Activated naive CD4-positive, alpha-beta T cell treated with Interleukin-2 at 50 U/mL for 16 hours (primary cell): ENCODE measurements around the gene PNPLA5.

Source experiments
- DNase-seq: peaks from one replicate; pipeline ENCODE4 v3.0.0-alpha.2; 2020

PNPLA5 gene

DNA sequence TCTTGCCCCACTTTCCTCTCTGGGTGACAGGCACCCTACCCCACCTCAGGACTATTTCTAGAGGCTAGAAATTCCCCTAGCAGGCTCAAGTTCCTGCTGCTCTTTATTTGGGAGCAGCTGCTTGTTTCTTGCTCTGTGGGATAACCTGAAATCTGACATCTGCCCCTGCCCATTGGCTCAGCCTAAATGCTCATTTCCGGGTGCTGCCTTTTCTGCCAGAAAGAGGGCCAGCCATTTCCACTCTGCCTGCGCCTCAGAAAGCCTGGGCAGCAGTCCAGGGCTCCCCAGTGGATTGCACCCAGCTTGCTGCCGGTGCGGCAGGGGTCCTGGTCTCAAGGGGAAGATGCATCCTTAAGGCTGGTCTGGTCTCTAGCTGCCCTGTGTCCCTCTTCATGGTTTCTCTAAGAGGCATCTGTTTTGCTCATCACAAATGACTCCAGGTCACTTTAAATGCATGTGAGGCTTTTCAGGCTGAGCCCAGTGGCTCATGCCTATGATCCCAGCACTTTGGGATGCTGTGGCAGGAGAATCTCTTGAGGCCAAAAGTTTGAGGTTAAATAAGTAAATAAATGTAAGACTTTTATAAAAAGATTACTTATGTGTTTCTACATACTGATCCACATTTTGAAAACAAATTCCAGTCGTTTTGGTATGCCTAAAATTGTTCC lies 10.3 kb upstream of the PNPLA5 start:
- DNase-seq, result no peak

DNA sequence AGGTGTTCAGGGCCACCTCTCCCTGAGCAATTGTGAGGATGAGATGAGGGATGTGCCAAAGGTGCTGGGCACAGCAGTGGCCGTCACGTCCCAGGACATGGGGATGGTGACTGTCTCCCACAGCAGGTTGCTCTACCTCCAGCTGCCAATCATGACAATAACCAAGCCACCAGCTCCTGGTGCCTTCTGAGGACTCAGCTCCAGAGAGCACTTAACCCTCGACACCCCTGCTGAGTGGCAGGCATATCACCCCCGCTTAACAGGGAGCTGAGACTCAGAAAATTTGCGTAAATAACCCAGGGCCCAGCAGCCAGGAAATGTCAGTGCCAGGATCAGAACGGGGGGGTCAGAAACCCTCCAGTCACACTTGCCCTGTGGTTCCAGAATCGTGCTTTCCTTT lies 8.4 kb upstream of the PNPLA5 start:
- no peak for DNase-seq

- peak; percentile 12 for DNase-seq
Observed at GRCh38 chr22:43897751-43898261, 6.0 kb upstream of the PNPLA5 start.

DNA sequence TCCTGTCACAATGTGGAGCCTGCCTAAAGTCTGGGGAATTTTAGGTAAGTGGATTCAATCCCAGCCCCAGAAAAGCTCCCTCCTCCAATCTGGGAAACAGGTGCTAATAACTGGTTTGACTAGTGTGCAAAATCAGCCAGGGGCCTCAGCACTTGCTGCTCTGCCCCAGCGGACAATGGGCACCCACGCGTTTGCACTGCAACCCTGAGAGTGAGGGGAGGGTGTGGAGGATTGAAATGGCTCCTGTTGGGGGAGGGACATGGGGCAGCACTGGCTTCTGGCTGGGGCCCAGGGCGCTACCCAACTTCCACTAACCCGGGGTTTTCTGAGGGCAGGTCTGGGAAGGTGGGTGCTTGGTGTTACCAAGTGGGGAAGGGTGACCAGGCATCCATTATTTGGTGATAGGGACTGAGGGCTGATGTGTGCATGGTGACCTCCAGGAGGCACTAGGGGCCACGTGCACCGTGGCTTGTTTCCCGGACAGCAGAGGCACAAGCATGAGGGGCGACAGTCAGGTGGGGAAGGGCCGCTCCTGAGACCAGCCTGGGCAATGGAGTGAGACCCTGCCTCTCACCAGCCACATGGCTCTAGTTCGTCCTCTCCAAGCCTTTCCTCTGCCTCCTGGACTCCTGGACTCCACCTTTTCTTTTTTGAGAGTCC lies 4.3 kb upstream of the PNPLA5 start:
- no peak for DNase-seq

DNA sequence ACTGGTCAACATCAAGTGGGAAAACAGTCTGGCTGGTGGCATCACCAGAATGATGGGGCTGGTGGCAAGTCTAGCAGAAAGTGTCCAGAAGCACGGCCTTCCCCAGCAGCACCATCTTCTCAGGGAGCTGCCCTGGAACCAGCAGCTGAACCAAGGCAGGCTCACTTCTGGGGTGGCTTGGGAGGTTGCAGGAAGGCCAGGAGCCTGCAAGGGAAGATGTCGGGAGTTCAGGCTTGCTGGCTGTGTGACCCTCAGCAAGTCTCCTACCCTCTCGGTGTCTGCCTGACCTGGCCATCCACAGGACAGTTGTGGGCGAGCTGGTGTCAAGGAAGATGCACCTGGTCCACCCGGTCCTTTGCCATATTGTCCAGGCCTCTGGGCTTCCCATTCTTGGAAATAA lies 2.3 kb upstream of the PNPLA5 start:
- DNase-seq, result no peak

GRCh38 chr22:43893266-43893665 lies 1.5 kb upstream of the PNPLA5 start:
- no peak for DNase-seq

GRCh38 chr22:43892183-43892894 lies 526 bp upstream of the PNPLA5 start:
- DNase-seq, result no peak

DNA sequence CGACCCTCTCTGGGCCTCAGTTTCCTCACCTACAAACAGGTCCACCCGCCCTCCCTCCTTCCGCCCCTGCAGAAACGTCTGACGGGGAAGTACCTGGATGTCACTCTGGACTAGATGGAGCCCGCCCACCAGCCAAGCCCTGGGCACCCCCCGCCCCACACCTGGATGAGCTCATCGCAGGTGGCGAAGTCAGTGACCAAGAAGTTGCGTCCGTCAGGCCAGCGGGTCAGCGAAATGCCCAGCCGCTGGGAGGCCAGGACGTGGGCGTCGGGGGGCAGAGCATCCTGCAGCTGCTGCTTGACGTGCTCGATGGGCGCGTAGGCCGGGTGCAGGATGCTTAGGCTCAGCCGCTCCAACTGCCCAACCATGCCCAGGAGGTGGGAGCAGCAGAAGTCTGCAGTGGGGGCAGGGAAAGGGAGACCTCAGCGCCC lies 897 bp downstream of the PNPLA5 start:
- DNase-seq, result no peak

DNA sequence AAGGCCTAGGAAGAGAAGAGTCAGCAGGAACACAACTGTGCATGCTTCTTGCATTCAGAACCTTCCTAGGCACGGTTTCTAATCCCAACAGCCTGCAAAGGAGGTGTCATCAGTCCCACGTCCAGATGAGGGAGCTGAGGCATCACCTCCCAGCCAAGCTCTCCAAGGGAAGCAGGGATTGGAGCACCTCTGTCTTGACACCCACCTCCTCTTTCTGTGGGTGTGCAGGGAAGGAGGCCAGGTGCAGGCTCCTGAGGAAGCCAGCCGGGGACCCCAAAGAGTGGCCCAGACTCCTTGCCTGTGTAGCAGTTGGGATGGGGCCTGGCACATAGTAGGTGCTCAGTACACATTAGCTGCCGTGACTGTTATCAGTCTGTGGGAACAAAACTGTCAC lies 2.0 kb downstream of the PNPLA5 start:
- DNase-seq, result no peak

DNA sequence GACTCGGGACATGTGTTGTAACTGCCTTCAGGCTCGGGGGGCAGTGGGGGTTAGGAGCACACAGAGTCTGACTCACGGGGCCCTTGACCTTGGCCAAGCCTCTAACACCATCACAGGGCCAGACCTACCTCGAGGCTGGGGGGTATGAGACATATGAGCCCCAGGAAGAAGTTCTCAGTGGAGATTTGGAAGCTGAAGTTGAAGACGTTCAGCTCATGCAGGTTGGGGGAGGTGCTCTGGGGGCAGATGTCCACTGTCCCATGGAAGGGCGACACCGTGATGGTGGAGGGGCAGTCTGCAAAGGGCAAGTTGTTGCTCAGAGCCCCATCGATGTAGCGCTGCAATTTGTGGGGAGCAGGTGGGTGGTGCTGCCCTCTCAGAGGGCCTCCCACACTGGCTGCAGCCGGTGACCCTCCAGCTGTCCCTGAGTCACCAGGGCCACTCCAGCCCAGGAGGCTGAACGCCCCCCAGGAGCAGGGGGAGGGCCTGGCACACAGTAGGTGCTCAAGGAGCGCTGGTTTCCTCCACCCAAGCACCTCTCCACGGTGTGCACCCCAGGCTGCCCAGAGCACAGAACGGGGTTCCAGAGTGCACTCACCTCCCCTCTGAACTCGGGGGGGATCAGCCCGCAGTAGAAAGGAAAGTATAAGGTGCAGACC lies 2.5 kb downstream of the PNPLA5 start:
- DNase-seq, result no peak

DNA sequence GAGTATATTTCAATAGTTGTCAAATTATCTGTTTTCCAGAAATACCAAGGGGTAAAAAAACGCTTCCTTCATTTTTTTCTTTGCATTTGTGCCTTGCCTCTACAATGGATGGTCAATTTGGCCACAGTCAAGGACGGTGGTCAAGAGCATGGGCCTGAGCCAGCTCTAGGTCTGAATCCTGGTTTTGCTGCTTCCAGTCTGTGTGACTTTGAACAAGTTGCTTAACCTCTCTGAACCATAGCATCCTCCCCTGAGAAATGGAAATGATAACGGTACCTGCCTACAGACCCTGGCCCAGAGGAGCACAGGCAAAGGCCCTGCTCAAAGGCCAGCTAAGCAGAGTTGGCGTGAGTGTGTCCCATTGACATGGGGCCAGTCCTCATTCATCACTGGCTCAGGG lies 3.1 kb downstream of the PNPLA5 start:
- no peak for DNase-seq

GRCh38 chr22:43887391-43887790 lies 4.4 kb downstream of the PNPLA5 start:
- no peak for DNase-seq

- DNase-seq, result no peak
Observed at GRCh38 chr22:43886231-43886630, 5.6 kb downstream of the PNPLA5 start.

DNA sequence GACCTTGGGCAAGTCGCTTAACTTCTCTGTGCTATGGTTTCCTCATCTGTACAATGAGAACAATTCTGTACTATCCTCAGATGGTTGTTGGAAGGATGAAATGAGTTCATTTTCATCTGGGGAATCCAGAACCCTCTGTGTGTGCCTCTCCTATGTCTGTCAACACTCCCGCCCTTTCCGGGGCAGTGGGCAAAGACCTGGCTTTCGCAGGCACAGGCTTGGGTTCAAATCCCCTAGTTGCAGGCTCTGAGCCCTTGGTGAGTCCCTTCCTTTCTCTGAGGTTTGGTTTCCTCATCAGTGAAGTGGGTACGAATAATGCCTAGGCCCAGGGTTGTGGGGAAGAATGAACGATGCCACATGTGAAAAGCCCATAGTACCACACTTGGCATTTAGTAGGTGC lies 6.0 kb downstream of the PNPLA5 start:
- DNase-seq, result no peak

GRCh38 chr22:43885319-43885671 lies 6.5 kb downstream of the PNPLA5 start:
- no peak for DNase-seq

GRCh38 chr22:43884600-43885318 lies 7.1 kb downstream of the PNPLA5 start:
- peak; percentile 37 for DNase-seq

- DNase-seq, result no peak
Observed at GRCh38 chr22:43883719-43884415, 7.9 kb downstream of the PNPLA5 start.

DNA sequence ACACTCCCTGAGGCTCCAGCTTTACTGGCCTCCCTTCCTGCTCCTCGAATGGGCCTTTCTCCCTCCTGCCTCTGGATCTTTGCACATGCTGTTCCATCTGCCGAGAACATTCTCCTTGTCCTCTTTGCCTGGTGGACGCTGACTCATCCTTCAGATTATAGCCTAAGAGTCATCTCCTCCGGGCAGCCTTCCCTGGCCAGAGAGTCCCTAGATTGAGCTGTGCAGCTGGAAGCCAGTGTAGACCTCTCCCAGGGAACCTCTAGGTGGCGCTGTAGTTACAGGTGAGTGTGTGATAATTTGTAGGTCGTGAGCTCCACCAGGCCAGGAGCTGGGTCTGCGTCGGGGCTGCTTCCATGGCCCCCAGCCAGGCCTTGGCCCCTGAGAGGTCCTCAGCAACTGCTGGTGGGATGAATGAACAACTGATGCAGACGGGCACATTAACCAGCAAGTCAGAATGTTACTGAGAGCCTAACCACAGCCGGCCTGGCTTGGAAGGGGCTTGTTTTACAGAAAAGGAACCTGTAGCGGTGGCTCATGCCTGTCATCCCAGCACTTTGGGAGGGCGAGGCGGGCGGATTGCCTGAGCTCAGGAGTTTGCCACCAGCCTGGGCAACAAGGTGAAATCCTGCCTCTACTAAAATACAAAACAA lies 8.7 kb downstream of the PNPLA5 start:
- peak; percentile 37 for DNase-seq

GRCh38 chr22:43882122-43882767 lies 9.6 kb downstream of the PNPLA5 start:
- no peak for DNase-seq

DNA sequence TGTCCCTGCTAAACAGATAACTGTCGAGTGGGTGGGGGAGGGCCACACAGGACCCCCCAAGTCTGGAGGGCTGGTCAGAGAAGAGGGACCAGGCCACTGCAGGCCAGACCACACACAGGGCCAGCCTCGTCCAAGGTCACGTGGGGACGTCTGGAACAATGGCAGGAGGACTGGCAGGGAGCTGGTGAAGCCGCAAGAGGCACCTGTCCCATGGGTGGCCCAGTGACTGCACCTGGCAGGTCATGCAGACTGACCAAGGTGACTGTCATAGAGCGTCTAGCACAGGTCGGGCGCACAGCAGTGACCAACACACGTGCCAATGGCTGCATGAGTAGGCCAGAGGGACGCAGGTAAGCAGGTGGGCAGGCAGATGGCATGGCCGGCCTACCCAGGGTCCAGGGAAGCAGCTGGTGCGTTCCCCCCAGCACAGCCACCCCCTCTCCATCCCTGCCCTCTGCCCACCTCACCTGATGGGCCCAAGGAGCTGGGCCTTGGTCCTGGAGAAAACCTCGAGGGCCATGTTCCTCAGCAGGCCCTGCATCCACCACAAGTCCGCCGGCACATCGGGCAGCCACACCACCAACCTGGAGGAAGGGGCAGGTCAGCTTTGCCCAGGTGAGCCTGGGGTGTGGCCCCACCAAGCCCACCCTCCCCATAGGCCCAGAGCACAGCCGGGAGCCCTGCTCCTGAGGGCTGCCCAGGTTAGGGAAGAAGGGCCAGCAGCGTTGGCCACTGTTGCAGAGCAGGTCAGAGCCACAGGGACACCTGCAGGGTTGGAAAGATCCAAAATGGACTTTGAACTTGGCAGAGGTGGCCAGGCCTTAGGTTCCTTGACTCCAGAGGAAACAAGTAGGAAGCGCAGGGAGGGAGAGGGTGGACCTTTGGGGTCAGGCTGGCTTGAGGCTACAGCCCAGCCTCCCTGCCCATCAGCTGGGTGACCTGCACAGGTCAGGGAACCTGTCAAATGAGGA lies 10.4 kb downstream of the PNPLA5 start:
- no peak for DNase-seq
